ENCODE data around the gene ZNF385A. TPM values are rescaled to one million over a fixed set of nuclear protein-coding genes. Genes with fewer than 3 reads are reported as not detected.

Gene ZNF385A
- total RNA-seq, 4 donors from 2014 or later = 3.3 to 21.0 (median 18.3) TPM

DNA sequence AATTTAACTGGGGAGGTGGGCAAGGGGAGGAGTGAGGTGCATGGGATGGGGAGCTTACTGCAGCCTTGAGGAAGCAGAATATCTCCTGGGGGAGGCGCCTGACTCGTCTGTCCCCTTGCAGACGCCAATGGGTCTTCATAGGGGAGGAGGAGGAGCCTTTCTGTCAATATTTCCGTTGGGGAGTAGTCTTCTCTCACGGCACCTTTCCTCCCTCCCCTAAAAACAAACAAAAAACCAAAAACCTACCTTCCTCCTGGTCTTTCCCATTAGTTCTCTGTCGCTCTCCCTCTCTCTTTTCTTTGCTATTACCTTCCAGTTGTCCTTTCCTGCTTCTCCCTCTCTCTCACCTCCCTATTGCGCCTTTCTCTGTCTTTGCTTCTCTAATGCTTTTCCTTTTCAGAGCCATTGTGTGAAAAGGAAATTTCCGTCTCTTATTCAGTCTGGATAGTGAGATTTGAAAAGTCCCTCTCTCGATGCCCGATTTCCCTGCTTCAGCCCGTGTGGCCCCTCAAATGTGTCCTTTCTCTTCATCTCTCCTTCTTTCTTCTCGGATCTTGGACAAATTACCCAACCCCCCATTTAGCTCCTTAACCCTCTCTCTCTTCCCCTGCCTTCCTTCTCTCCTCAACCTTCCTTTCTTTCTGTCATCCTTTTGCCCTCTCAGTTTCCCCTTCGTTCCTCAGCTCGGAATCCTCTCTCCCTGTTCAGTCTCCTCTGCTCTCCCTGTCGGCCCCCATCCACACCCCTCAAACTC lies 26.2 kb downstream of the ZNF385A start:
- DNase-seq (no peak), ATAC-seq (no peak)
- no peak for TF ChIP-seq POLR2A (IDR thresholded peaks at IDR 0.05)
- TF ChIP-seq, protein P1, sequence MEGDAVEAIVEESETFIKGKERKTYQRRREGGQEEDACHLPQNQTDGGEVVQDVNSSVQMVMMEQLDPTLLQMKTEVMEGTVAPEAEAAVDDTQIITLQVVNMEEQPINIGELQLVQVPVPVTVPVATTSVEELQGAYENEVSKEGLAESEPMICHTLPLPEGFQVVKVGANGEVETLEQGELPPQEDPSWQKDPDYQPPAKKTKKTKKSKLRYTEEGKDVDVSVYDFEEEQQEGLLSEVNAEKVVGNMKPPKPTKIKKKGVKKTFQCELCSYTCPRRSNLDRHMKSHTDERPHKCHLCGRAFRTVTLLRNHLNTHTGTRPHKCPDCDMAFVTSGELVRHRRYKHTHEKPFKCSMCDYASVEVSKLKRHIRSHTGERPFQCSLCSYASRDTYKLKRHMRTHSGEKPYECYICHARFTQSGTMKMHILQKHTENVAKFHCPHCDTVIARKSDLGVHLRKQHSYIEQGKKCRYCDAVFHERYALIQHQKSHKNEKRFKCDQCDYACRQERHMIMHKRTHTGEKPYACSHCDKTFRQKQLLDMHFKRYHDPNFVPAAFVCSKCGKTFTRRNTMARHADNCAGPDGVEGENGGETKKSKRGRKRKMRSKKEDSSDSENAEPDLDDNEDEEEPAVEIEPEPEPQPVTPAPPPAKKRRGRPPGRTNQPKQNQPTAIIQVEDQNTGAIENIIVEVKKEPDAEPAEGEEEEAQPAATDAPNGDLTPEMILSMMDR (IDR thresholded peaks at IDR 0.05 in 4 of 5, conservative IDR thresholded peaks at IDR 0.05 in 1 of 5) = no peak
- peak overlapping the region; percentile 88 to 94 (median 89) for H3K27ac ChIP-seq
- no peaks in the 10 kb centered on the region for H3K27me3 ChIP-seq
- no peaks in the 10 kb centered on the region for H3K36me3 ChIP-seq
- intact Hi-C loops (cut with DNase I; ENCODE audit: low total_unique reads) = loop anchor here (2.0 to 10.0 kb wide), 4 partner anchors 70 to 1366 kb away; partner anchors contain the start of genes CBX5, CD63, HNRNPA1 and HOXC10
- no peaks in the 10 kb centered on the region for H3K9me3 ChIP-seq
- in situ Hi-C loops (cut with MboI; ENCODE audit: low sequenced_read_pairs in 4 of 4) = loop anchor here (25.0 kb wide), 2 partner anchors 346 to 371 kb away; partner anchors contain the start of genes HOXC10 (in 2 of the 4), HOXC8 (in 2 of the 4) and HOXC9 (in 2 of the 4)
- H3K4me1 ChIP-seq = peaks cover 15 to 19% of the 10 kb centered on the region in 2 donors
- H3K4me3 ChIP-seq = peak overlapping the region; percentile 69 to 86 (median 76)

DNA sequence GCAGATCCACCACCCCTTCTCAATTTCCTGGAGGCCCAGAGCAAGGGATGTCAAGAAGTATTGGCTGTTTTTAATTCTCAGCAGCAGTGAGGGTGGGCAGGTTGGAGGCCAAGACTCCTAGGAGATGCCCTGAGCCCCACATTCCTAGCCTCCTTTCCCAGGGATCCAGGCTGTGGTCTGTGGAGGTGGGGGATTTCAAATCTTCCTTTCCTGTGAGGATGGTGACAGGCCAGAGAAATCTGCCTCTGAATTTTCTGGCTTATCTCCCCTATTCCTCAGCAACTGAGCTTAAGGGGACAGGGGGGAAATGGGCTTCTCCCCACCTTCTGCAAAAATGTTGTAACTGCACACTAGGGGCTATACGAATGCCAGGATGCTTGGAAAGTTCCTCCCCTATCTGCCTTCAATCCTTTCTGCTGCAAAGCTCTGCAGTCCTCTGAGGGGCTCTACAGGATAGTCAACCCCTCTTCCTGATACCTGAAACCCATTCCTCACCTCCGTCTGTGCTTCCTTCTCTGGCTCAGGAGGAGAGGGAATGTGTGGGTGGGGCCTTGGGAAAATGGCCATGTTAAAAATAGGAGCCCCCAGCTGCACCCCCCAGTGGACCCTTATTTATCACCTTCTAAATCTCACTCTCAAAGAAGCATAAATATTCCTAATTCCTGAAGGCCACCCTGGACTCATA lies 26.9 kb downstream of the ZNF385A start:
- no peak overlapping the region for H3K4me3 ChIP-seq
- no peaks in the 10 kb centered on the region for H3K27me3 ChIP-seq
- in situ Hi-C loops (cut with MboI; ENCODE audit: low sequenced_read_pairs in 4 of 4) (loop anchor here (25.0 kb wide), 2 partner anchors 345 to 370 kb away; partner anchors contain the start of genes HOXC10 (in 2 of the 4), HOXC8 (in 2 of the 4) and HOXC9 (in 2 of the 4)), intact Hi-C loops (cut with DNase I; ENCODE audit: low total_unique reads) (loop anchor here (2.0 to 10.0 kb wide), 4 partner anchors 69 to 1367 kb away; partner anchors contain the start of genes CBX5, CD63, HNRNPA1 and HOXC10)
- no peak for ATAC-seq
- peak overlapping the region in 1 of 4 donors; percentile 94 for H3K27ac ChIP-seq
- no peak for TF ChIP-seq POLR2A (IDR thresholded peaks at IDR 0.05)
- TF ChIP-seq, protein P1 (IDR thresholded peaks at IDR 0.05 in 4 of 5, conservative IDR thresholded peaks at IDR 0.05 in 1 of 5) = no peak
- peaks cover 22 to 26% of the 10 kb centered on the region in 2 donors for H3K4me1 ChIP-seq
- no peak for DNase-seq
- H3K36me3 ChIP-seq = no peaks in the 10 kb centered on the region
- H3K9me3 ChIP-seq = no peaks in the 10 kb centered on the region

DNA sequence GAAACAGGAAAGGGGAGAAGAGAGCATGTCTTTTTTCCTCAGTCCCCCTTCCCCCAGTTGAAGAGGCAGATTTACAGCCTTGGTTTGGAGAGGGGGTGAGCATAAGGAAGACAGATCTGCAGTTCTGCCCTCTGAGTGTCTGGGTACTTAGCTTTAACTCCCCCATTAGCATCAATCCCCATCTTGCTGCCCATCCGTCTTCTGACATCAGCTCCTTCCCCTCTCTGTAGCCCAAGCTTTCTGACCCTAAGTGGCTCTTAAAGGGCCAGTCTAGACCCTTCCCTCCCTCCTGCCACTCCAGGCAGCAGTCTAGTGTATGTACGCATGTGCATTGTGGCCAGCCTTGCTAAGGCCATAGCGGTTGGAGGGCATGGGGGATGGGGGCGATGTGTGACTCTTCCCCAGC lies 27.6 kb downstream of the ZNF385A start:
- DNase-seq = no peak
- Histone ChIP-seq H3K4me1 (peaks cover 29 to 33% of the 10 kb centered on the region in 2 donors), H3K36me3 (no peaks in the 10 kb centered on the region), H3K27me3 (no peaks in the 10 kb centered on the region), H3K27ac (no peak overlapping the region), H3K4me3 (no peak overlapping the region), H3K9me3 (no peaks in the 10 kb centered on the region)
- intact Hi-C loops (cut with DNase I; ENCODE audit: low total_unique reads) = loop anchor here (10.0 kb wide), 1 partner anchor 1368 kb away; the partner anchor contains the start of genes CD63 and RDH5
- in situ Hi-C loops (cut with MboI; ENCODE audit: low sequenced_read_pairs in 4 of 4) = loop anchor here (25.0 kb wide), 2 partner anchors 345 to 370 kb away; partner anchors contain the start of genes HOXC10 (in 2 of the 4), HOXC8 (in 2 of the 4) and HOXC9 (in 2 of the 4)
- no peak for TF ChIP-seq POLR2A (IDR thresholded peaks at IDR 0.05)
- ATAC-seq = no peak

DNA sequence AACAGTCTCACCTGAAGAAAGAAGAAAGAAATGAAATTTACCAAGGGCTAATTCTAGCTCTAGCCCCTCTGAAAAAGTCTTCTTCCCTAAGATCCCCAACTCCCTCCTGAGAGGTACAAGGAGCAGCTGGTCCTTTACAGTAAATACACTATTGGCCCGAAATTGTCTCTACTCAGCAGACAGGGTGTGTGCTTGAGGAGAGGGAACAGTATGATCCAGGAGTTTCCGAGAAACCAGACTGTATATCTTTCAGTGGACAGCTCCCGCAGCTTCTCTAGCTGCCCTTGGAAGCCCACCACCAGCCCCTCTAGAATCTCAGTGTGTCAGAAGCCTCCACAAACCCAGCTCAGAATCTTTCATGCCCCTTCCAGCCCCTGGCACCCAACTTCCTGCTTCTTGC lies 28.3 kb downstream of the ZNF385A start:
- in situ Hi-C loops (cut with MboI; ENCODE audit: low sequenced_read_pairs in 4 of 4) = loop anchor here (25.0 kb wide), 2 partner anchors 344 to 369 kb away; partner anchors contain the start of genes HOXC10 (in 2 of the 4), HOXC8 (in 2 of the 4) and HOXC9 (in 2 of the 4)
- Histone ChIP-seq H3K27ac (no peak overlapping the region), H3K9me3 (no peaks in the 10 kb centered on the region), H3K27me3 (no peaks in the 10 kb centered on the region), H3K36me3 (no peaks in the 10 kb centered on the region), H3K4me1 (peaks cover 33 to 40% of the 10 kb centered on the region in 2 donors), H3K4me3 (no peak overlapping the region)
- DNase-seq (no peak), ATAC-seq (no peak)
- TF ChIP-seq, protein P1 (IDR thresholded peaks at IDR 0.05 in 4 of 5, conservative IDR thresholded peaks at IDR 0.05 in 1 of 5) = no peak
- TF ChIP-seq POLR2A (IDR thresholded peaks at IDR 0.05) = no peak
- intact Hi-C loops (cut with DNase I; ENCODE audit: low total_unique reads) = loop anchor here (10.0 kb wide), 1 partner anchor 1369 kb away; the partner anchor contains the start of genes CD63 and RDH5
